ENCODE results near the gene ADAMTSL1. TPM values are rescaled to one million over a fixed set of nuclear protein-coding genes. Genes with fewer than 3 reads are reported as not detected.

ADAMTSL1 gene
- total and polyA plus RNA-seq, 2 of the 13 experiments (the other 11 are each of a cell fraction or from before 2014, with no cell fraction given): not detected

DNA sequence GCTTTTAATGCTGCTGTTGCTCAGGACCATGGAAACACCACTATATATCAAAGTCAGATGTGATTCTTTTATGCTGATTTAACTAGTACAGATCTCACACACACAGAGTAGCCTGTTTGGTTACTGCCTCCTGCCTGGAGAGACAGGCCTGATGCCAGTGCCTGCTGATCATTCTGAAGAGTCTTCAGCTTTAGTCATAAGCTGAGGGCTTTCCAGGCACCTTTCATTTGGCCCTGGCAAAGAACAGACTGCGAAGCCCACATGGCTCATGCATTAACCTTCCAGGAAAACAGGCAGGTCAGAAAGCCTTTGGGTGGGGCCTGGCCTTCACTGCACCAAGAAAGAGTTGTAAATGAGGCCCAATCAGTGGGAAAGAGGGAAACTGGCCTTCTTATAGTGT lies 414.3 kb downstream of the ADAMTSL1 start:
- 0% methylated on average over 1 of the region's 1 CpG for WGBS (ENCODE audit: low lambda C conversion rate)
- intact Hi-C loops (cut with micrococcal nuclease; ENCODE audit: unreplicated experiment) (no loop called here), in situ Hi-C loops (cut with HindIII; ENCODE audit: extremely low pct_ligation_motif_present, low pct_unique_long_range_greater_than_20kb) (no loop called here)
- H3K27ac ChIP-seq (ENCODE audit: extremely low read length, insufficient read depth, low read length): no peak overlapping the region
- TF ChIP-seq DMAP1 (CRISPR knock-in tag; IDR thresholded peaks at IDR 0.05) (no peak), ZNF891 (CRISPR knock-in tag; IDR thresholded peaks at IDR 0.05) (no peak), ELF3 (CRISPR knock-in tag; IDR thresholded peaks at IDR 0.05) (no peak), ZNF747 (CRISPR knock-in tag; IDR thresholded peaks at IDR 0.05; ENCODE audit: borderline replicate concordance) (no peak), NFYB (CRISPR knock-in tag; IDR thresholded peaks at IDR 0.05) (no peak), ZNF337 (CRISPR knock-in tag; IDR thresholded peaks at IDR 0.05; ENCODE audit: borderline replicate concordance, low read depth) (no peak), HDAC2 (CRISPR knock-in tag; IDR thresholded peaks at IDR 0.05) (no peak), ZNF547 (CRISPR knock-in tag; IDR thresholded peaks at IDR 0.05) (no peak), TARDBP (CRISPR knock-in tag; IDR thresholded peaks at IDR 0.05) (no peak)
- TF ChIP-seq, protein P1, sequence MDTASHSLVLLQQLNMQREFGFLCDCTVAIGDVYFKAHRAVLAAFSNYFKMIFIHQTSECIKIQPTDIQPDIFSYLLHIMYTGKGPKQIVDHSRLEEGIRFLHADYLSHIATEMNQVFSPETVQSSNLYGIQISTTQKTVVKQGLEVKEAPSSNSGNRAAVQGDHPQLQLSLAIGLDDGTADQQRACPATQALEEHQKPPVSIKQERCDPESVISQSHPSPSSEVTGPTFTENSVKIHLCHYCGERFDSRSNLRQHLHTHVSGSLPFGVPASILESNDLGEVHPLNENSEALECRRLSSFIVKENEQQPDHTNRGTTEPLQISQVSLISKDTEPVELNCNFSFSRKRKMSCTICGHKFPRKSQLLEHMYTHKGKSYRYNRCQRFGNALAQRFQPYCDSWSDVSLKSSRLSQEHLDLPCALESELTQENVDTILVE (CRISPR knock-in tag; IDR thresholded peaks at IDR 0.05): no peak
- TF ChIP-seq, protein P2, sequence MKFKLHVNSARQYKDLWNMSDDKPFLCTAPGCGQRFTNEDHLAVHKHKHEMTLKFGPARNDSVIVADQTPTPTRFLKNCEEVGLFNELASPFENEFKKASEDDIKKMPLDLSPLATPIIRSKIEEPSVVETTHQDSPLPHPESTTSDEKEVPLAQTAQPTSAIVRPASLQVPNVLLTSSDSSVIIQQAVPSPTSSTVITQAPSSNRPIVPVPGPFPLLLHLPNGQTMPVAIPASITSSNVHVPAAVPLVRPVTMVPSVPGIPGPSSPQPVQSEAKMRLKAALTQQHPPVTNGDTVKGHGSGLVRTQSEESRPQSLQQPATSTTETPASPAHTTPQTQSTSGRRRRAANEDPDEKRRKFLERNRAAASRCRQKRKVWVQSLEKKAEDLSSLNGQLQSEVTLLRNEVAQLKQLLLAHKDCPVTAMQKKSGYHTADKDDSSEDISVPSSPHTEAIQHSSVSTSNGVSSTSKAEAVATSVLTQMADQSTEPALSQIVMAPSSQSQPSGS (CRISPR knock-in tag; IDR thresholded peaks at IDR 0.05): no peak
- no peak overlapping the region for H3K4me2 ChIP-seq (ENCODE audit: low read depth, low read length)
- no peak overlapping the region for H3K9ac ChIP-seq (ENCODE audit: insufficient read depth, low read depth, low read length)
- H3K36me3 ChIP-seq (replicated peaks in 1 of 2; ENCODE audit: control insufficient read depth in 1 of 2, insufficient read depth in 2 of 2, low read length in 2 of 2): no peaks in the 10 kb centered on the region
- no peak for DNase-seq (ENCODE audit: low spot score)
- H3K27me3 ChIP-seq (ENCODE audit: control insufficient read depth in 1 of 2, insufficient read depth in 2 of 2, low read length in 2 of 2): peaks cover 0 to 6% of the 10 kb centered on the region in 2 experiments; a peak in 1 of 5 replicates
- H3K79me2 ChIP-seq (ENCODE audit: insufficient read depth, low read length): no peaks in the 10 kb centered on the region
- no peaks in the 10 kb centered on the region for H3K4me1 ChIP-seq (ENCODE audit: insufficient read depth, low read length)
- no peaks in the 10 kb centered on the region for H4K20me1 ChIP-seq (ENCODE audit: insufficient read depth, low read length)
- H3K9me3 ChIP-seq (ENCODE audit: low read length): no peaks in the 10 kb centered on the region
- POLR2A ChIA-PET: no interaction called here
- no peak overlapping the region for H3K4me3 ChIP-seq (replicated peaks in 1 of 3; ENCODE audit: insufficient read depth in 1 of 3, low read depth in 2 of 3, low read length in 3 of 3)
- BruUV-seq (replicated peaks): no TSS peak
- CTCF ChIA-PET (ENCODE audit: low intra/inter-chr PET ratio, low total read pairs): no interaction called here
- no peak for FAIRE-seq
- no peak overlapping the region for H2AFZ ChIP-seq (ENCODE audit: low read length)
- no peak for ATAC-seq

All from HepG2 (cell line).